ENCODE data around the gene TBC1D4.

GRCh38 chr13:75263741-75264407 is 218.1 kb downstream of the TBC1D4 start:
- TF ChIP-seq EZH2 (IDR thresholded peaks at IDR 0.05; ENCODE audit: insufficient read depth, poor library complexity, severe bottlenecking) (no peak), EZH2phosphoT487 (IDR thresholded peaks at IDR 0.05; ENCODE audit: insufficient read depth, low read depth) (no peak)

All from GM23248 (cell line).